Aorta (tissue), 5 donors: Measurements from ENCODE around the gene ARAP1. TPM values are rescaled to one million over a fixed set of nuclear protein-coding genes. Genes with fewer than 3 reads are reported as not detected.

Source experiments
- ATAC-seq: fragments of 200-7000 bp; cut with Tn5 transposase; one replicate; pipeline ENCODE4 v1.9.1; 2022; ENCODE audit warnings: moderate library complexity; ENCODE audit not compliant: low FRiP score
- DNase-seq, 2 donors: peaks; one replicate each; pipeline ENCODE4 v3.0.0-alpha.2; 2020
- H3K27ac ChIP-seq, 2 donors: one replicate each; pipeline ENCODE4 v1.5.1; 2013; ENCODE audit warnings: low read length in 2 of 2, mild to moderate bottlenecking in 2 of 2, moderate library complexity in 2 of 2, control low read depth in 1 of 2, inconsistent platforms in 1 of 2, low read depth in 1 of 2
- H3K27me3 ChIP-seq, 2 donors: one replicate each; pipeline ENCODE4 v1.6.1; 2013; ENCODE audit warnings: control low read depth in 1 of 2, low read length in 1 of 2, mild to moderate bottlenecking in 1 of 2, moderate library complexity in 1 of 2; ENCODE audit not compliant: insufficient read depth in 2 of 2, control insufficient read depth in 1 of 2
- H3K36me3 ChIP-seq, 2 donors: one replicate each; pipeline ENCODE4 v1.6.1; 2013; ENCODE audit warnings: control low read depth in 1 of 2, low read length in 1 of 2, mild to moderate bottlenecking in 1 of 2; ENCODE audit not compliant: insufficient read depth in 2 of 2, control insufficient read depth in 1 of 2
- H3K4me1 ChIP-seq, 2 donors: one replicate each; pipeline ENCODE4 v1.6.1; 2013; ENCODE audit warnings: low read length in 2 of 2, control low read depth in 1 of 2, mild to moderate bottlenecking in 1 of 2, moderate library complexity in 1 of 2; ENCODE audit not compliant: insufficient read depth in 2 of 2, control insufficient read depth in 1 of 2
- H3K4me3 ChIP-seq, 2 donors: one replicate each; pipeline ENCODE4 v1.5.1; 2013; ENCODE audit warnings: low read length in 2 of 2, control low read depth in 1 of 2, mild to moderate bottlenecking in 1 of 2
- H3K9me3 ChIP-seq: one replicate; pipeline ENCODE4 v1.6.1; 2013; ENCODE audit warnings: mild to moderate bottlenecking, low read length; ENCODE audit not compliant: control insufficient read depth
- WGBS, 2 donors: extraction: QIAGEN DNeasy Blood & Tissue Kit; methylation state at CpG; one replicate each; pipeline ENCODE4 v1.1.7; 2013; 5-methylcytosine and 5-hydroxymethylcytosine counted together
- intact Hi-C, 2 donors: fragments of 100-400 bp; cut with DNase I; formaldehyde crosslinking; loops; one replicate each; pipeline versions ENCODE4 v1.14.2 to v1.15.0; 2022
- polyA plus RNA-seq, 2 donors: library from polyadenylated mRNA; stranded (reverse); fragments of 200-250 nt; gene quantifications; one replicate each; pipeline ENCODE4 v1.2.3, GENCODE V29; 2013
- total RNA-seq, 2 donors: library from RNA; stranded (reverse); fragmentation: NEBNext Ultra II Directional; extraction: Animal tissue kit (Norgen Biotek cat#: 25700); gene quantifications; one replicate each; pipeline ENCODE4 v1.2.1, GENCODE V29; 2021
- donor health status: healthy with polysubstance abuse.
- donor health status: Bipolar disorder and iron deficiency.
- donor health status: DM: no; HTN: no; CAD: no.
- donor health status: DM: no; HTN: no; CAD: no.
- donor health status: DM: yes; HTN: yes; CAD: no.

Gene ARAP1
- total and polyA plus RNA-seq, 4 donors: 30.8 to 166 (median 66.4) TPM

GRCh38 chr11:72653649-72654048 lies 98.6 kb downstream of the ARAP1 start:
- no peak overlapping the region for H3K4me3 ChIP-seq
- intact Hi-C loops: no loop called here
- no peaks in the 10 kb centered on the region for H3K36me3 ChIP-seq
- DNase-seq: no peak
- H3K4me1 ChIP-seq: no peaks in the 10 kb centered on the region
- 84 to 89% methylated on average over 3 of the region's 3 CpGs for WGBS, 2 donors
- no peak for ATAC-seq
- H3K27me3 ChIP-seq: no peaks in the 10 kb centered on the region
- no peak overlapping the region for H3K27ac ChIP-seq
- H3K9me3 ChIP-seq: no peaks in the 10 kb centered on the region

DNA sequence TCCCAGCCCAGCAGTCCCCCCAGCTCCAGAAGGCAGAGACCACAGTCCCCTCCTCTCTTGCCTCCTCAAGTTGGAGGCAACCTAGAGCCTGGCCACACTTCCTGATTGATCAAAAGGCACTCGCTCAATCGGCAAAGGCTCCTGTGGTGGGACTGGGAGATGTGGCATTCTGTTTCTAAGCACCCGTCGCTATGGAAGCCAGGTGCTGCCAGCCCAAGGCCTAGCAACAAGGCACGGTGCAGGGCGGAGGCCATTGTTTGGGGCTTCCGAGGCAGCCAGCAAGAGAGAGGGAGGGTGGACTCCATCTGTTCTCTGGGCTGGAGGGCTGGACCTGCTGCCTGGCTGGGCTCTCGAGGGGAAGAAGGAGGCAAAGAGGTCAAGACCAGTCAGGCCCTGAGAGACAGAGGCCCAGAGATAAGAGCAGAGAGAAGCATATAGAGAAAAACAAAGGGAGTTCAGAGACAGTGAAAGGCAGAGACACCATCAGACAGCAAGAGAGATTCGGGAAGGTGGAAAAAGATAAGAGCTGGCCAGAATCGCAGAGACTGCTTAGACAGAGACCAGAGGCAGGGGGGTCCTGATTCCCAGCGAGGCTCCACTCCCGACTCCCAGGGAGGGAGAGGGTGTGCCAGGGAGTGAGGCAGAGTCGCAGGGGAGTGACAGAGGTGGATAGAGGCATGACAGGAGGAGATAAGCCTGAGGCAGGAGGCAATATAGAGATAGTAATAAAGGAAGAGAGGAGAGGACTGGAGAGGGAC lies 99.2 kb downstream of the ARAP1 start:
- H3K9me3 ChIP-seq: no peaks in the 10 kb centered on the region
- intact Hi-C loops: no loop called here
- no peak for DNase-seq
- H3K4me1 ChIP-seq: no peaks in the 10 kb centered on the region
- H3K4me3 ChIP-seq: no peak overlapping the region
- H3K27me3 ChIP-seq: no peaks in the 10 kb centered on the region
- no peak for ATAC-seq
- H3K27ac ChIP-seq: no peak overlapping the region
- 74 to 77% methylated on average over 13 of the region's 13 CpGs for WGBS, 2 donors
- no peaks in the 10 kb centered on the region for H3K36me3 ChIP-seq

DNA sequence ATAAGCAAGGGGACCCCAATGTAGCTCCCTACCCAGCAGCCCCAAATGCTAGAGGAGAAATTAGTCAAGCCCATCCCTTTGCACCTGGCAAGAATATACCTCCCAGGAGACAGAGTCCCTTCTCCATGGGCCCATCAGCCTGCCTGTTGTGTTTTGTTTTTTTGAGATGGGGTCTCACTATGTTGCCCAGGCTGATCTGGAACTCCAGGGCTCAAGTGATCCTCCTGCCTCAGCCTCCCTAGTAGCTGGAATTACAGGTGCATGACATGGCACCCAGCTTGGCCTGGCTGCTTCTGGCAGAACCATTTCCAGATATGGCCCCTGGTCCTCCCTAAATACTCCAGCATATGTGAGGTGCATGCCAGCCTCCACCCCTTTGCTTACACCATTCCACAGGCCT lies 100.1 kb downstream of the ARAP1 start:
- intact Hi-C loops: no loop called here
- no peak overlapping the region for H3K27ac ChIP-seq
- H3K36me3 ChIP-seq: no peaks in the 10 kb centered on the region
- DNase-seq (no peak), ATAC-seq (no peak)
- H3K9me3 ChIP-seq: no peaks in the 10 kb centered on the region
- H3K4me3 ChIP-seq: no peak overlapping the region
- H3K27me3 ChIP-seq: no peaks in the 10 kb centered on the region
- no peaks in the 10 kb centered on the region for H3K4me1 ChIP-seq

- ATAC-seq (no peak), DNase-seq (no peak)
- no peaks in the 10 kb centered on the region for H3K4me1 ChIP-seq
- no peaks in the 10 kb centered on the region for H3K27me3 ChIP-seq
- intact Hi-C loops: no loop called here
- H3K4me3 ChIP-seq: no peak overlapping the region
- 73 to 75% methylated on average over 5 of the region's 5 CpGs for WGBS, 2 donors
- H3K27ac ChIP-seq: no peak overlapping the region
- no peaks in the 10 kb centered on the region for H3K36me3 ChIP-seq
- H3K9me3 ChIP-seq: no peaks in the 10 kb centered on the region
Measured at GRCh38 chr11:72649215-72649976, 102.8 kb downstream of the ARAP1 start.

DNA sequence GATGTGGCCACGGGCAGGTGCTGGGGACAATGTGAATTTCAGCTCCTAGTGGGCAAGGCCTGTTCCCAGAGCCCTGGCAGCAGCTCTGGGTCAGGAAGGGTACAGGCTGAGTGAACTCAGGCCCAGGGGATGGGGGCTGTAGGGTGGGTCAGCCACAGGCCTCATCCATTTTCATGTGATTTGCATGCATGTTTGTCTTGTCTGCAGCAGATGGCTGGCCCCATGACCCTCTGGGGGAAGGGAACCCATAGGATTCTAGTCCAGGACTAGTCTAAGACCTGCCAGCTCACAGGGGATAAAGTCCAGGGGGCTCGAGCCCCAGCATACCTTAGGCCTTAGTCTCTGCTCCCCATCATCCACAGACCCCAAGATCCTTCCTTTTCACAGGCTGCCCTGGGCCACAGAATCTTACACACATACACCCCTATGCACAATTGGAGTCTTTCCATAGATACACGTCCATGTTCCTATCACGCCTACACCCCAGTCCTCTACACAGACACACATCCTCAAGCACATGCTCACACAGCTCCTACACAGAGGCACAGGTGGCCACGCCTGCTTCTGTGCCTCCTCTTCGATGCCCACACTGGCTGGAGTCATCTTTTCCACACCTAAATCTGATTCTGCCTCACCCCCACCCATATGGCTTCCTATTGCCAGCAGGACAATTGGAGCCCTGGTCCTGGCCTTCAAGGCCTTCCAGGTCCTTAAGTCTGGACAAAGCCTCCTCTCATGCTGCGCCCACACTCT lies 103.6 kb downstream of the ARAP1 start:
- Histone ChIP-seq H3K27me3 (no peaks in the 10 kb centered on the region), H3K27ac (no peak overlapping the region), H3K9me3 (no peaks in the 10 kb centered on the region), H3K4me3 (no peak overlapping the region), H3K4me1 (no peaks in the 10 kb centered on the region), H3K36me3 (no peaks in the 10 kb centered on the region)
- 90 to 94% methylated on average over 7 of the region's 7 CpGs for WGBS, 2 donors
- ATAC-seq: no peak
- intact Hi-C loops: no loop called here
- DNase-seq: no peak

- H3K4me1 ChIP-seq: no peaks in the 10 kb centered on the region
- intact Hi-C loops: no loop called here
- WGBS, 2 donors: 87 to 90% methylated on average over 4 of the region's 4 CpGs
- H3K36me3 ChIP-seq: no peaks in the 10 kb centered on the region
- no peak for DNase-seq
- no peaks in the 10 kb centered on the region for H3K27me3 ChIP-seq
- H3K4me3 ChIP-seq: no peak overlapping the region
- no peak overlapping the region for H3K27ac ChIP-seq
- no peaks in the 10 kb centered on the region for H3K9me3 ChIP-seq
- no peak for ATAC-seq
Measured at GRCh38 chr11:72647882-72648281, 104.3 kb downstream of the ARAP1 start.

- 72 to 88% methylated on average over 2 of the region's 2 CpGs for WGBS, 2 donors
- Histone ChIP-seq H3K27me3 (no peaks in the 10 kb centered on the region), H3K4me1 (no peaks in the 10 kb centered on the region), H3K36me3 (no peaks in the 10 kb centered on the region), H3K9me3 (no peaks in the 10 kb centered on the region), H3K4me3 (no peak overlapping the region), H3K27ac (no peak overlapping the region)
- DNase-seq (no peak), ATAC-seq (no peak)
- intact Hi-C loops: no loop called here
Measured at GRCh38 chr11:72646472-72646871, 105.7 kb downstream of the ARAP1 start.

DNA sequence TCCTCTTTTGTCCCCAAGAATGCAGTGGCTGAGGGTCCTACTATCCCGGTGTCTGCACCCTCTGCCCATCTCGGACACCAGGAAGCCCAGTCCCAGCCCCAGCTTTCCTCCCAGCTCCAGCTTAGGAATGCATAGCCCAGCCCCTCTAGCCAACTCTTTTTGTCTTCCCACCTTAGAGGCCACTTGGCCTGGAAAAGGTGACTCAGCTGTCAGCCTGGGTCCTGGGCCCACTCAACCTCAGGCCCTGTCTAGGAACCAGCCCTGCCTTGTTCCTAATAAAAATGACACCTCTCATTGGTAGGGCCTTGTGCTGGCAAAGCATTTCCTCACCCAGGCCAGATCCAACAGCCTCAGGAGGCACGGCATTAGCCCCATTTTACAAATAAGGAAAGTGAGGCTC lies 106.2 kb downstream of the ARAP1 start:
- no peaks in the 10 kb centered on the region for H3K36me3 ChIP-seq
- no peaks in the 10 kb centered on the region for H3K27me3 ChIP-seq
- H3K4me1 ChIP-seq: no peaks in the 10 kb centered on the region
- intact Hi-C loops: no loop called here
- WGBS, 2 donors: 86 to 88% methylated on average over 3 of the region's 3 CpGs
- H3K9me3 ChIP-seq: no peaks in the 10 kb centered on the region
- H3K27ac ChIP-seq: no peak overlapping the region
- DNase-seq (no peak), ATAC-seq (no peak)
- H3K4me3 ChIP-seq: no peak overlapping the region
